ENCODE data around the gene C16orf78. TPM values are rescaled to one million over a fixed set of nuclear protein-coding genes. Genes with fewer than 3 reads are reported as not detected.

The C16orf78 gene
- polyA plus RNA-seq, 1 donor, result not detected

DNA sequence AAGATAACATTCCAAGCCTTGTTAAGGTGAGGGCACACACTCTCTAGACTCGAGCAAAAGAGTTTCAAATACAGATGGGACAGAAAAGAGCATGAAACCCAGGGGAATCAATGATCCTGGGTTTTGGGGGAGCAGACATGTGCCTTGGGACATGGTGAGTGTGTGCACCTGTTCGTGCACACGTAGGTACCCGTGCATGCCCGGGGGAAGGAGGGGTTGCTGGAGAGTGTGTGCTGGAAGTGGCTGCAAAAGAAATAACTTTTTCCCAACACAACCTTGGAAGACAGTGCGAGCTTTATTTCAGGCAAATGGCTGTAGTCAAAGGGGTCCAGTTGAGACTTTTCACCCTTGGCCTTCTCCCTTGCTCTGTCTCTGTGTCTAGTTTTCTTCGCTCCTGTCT, 62.6 kb downstream of the C16orf78 start:
- no peak for DNase-seq

GRCh38 chr16:49437344-49437743, 63.7 kb downstream of the C16orf78 start:
- no peak for DNase-seq

GRCh38 chr16:49439050-49439449, 65.4 kb downstream of the C16orf78 start:
- DNase-seq, result no peak

DNA sequence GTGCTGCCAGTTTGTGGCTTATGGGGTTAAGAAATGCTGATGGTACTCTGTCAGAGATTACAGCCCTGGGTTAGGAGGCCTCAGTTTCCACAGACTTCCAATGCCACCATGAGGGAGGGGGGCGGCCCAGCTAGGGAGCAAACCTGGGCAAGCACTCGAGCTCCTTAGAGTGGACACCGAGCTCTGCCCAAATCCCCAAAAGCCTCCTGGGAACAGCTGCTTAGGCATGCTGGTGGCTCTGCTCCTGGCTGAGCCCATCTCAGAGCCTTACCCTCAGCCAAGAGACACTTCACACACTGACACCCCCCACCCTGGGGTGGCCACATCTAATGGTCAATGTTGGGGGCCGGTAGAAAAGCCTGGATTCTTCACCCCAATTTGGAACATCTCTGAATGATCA, 66.1 kb downstream of the C16orf78 start:
- DNase-seq, result no peak

DNA sequence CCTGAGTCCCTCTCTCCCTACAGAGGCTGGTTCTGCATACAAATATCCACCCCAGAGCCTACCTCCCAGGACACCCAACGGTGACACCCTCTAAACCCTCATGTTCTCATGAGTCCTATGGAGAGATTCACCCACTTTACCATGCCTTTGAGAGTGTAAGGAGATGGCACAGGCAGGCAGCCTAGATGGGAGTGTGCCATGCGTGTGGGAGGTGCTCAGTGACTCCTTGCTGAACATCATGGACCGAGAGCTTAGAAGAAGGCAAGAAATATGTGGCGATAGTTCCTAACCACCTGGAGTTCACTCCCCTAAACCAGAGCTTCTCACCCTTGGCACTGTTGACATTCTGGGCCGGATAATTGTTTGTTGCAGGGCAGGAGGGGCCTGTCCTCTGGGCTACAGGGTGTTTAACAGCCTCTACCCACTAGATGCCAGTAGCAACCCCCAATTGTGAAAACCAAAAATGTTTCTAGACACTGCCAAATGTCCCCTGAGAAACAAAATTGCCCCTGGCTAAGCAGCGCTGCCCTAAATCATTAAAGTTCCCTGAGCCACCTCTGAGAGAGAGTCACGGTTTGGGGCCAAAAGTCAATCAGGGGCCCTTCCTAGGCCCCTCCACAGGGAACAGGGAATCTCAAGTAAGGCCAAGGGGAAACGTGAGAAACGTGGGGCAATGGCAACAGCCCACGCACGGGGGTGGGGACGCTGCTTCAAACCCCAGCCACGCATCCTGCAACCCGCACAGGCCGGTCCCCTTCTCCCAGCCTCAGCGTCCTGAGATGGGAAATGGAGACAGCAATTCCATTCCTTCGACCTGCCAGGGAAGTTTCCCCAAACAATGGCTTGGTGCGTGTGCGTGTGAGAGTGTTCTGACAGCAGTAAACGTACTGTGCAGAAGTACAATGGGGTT, 66.8 kb downstream of the C16orf78 start:
- no peak for DNase-seq

- peak; percentile 25 for DNase-seq
Observed at GRCh38 chr16:49441366-49441780, 67.8 kb downstream of the C16orf78 start.

- DNase-seq, result no peak
Observed at GRCh38 chr16:49442805-49443204, 69.2 kb downstream of the C16orf78 start.

DNA sequence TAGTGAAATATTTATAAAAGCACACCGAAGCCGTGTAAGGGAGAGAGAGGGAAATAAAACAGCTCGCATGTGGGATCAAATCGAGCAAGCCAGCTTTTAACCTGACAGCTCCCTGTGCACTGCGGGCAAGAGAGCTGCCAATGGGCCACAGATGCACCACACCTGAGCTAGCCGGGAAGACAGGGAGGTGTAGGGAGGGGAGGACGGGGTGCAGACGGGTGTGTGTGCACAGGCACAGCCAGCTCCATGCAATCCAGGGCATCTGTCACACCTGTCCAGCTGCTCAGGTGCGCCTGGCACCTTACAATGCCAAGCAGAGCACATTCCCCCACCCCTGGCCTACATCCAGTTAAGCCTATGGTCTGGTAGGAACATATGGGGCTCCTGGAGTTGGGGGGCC, 70.0 kb downstream of the C16orf78 start:
- DNase-seq, result no peak

DNA sequence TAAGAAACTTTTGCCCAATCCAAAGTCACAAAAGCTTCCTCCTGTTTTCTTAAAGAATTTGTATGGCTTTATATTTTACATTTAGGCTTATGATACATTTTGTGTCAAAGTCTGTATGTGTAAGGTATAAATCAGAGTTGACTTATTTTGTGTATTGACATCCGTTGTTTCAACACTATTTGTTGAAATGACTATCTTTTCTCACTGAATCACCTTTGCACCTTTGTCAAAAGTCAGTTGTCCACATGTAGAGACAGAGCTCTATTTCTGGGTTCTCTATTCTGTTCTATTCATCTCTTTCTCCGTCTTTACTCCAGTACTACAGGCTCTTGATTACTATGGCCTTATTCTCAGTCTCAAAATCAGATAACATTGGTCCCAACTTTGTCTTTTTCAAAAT, 73.2 kb downstream of the C16orf78 start:
- DNase-seq, result no peak

Other genes with a start within 250 kb of the C16orf78 start
- 1.1 TPM for gene CBLN1, start 92.0 kb upstream of the C16orf78 start, polyA plus RNA-seq (ENCODE audit: insufficient read length)

Measured in hindlimb muscle (tissue), 1 donor.